Mesodermal cell (in vitro differentiated cells): ENCODE results near the gene GNB3.
A peak's percentile ranks its signal among the peaks of the same experiment; 100 is the strongest.

Experiments
- H3K27ac ChIP-seq: 2 replicates; pipeline ENCODE4 v1.7.0; 2013; ENCODE audit warnings: mild to moderate bottlenecking, low read depth, low read length, moderate library complexity; ENCODE audit not compliant: severe bottlenecking
- H3K36me3 ChIP-seq: 2 replicates; pipeline ENCODE4 v1.7.1; 2013; ENCODE audit warnings: mild to moderate bottlenecking, low read length, moderate library complexity; ENCODE audit not compliant: control insufficient read depth, insufficient read depth
- H3K4me1 ChIP-seq: one replicate; pipeline ENCODE4 v1.7.1; 2013; ENCODE audit warnings: mild to moderate bottlenecking, low read length; ENCODE audit not compliant: insufficient read depth, control insufficient read depth, poor library complexity, severe bottlenecking
- H3K4me3 ChIP-seq: 2 replicates; pipeline ENCODE4 v1.7.0; 2013; ENCODE audit warnings: low read length, control low read depth, mild to moderate bottlenecking; ENCODE audit not compliant: insufficient read depth, poor library complexity, severe bottlenecking; ENCODE audit errors: extremely low read depth
- H3K9me3 ChIP-seq: 2 replicates; pipeline ENCODE4 v1.7.1; 2013; ENCODE audit warnings: mild to moderate bottlenecking, low read length, moderate library complexity; ENCODE audit not compliant: control insufficient read depth
- WGBS, 2 experiments: methylation state at CpG; one replicate each; pipeline ENCODE4 v1.1.5; 2013; ENCODE audit warnings: missing lambda C conversion rate in 2 of 2; ENCODE audit not compliant: insufficient coverage in 2 of 2; 5-methylcytosine and 5-hydroxymethylcytosine counted together

GNB3 gene

DNA sequence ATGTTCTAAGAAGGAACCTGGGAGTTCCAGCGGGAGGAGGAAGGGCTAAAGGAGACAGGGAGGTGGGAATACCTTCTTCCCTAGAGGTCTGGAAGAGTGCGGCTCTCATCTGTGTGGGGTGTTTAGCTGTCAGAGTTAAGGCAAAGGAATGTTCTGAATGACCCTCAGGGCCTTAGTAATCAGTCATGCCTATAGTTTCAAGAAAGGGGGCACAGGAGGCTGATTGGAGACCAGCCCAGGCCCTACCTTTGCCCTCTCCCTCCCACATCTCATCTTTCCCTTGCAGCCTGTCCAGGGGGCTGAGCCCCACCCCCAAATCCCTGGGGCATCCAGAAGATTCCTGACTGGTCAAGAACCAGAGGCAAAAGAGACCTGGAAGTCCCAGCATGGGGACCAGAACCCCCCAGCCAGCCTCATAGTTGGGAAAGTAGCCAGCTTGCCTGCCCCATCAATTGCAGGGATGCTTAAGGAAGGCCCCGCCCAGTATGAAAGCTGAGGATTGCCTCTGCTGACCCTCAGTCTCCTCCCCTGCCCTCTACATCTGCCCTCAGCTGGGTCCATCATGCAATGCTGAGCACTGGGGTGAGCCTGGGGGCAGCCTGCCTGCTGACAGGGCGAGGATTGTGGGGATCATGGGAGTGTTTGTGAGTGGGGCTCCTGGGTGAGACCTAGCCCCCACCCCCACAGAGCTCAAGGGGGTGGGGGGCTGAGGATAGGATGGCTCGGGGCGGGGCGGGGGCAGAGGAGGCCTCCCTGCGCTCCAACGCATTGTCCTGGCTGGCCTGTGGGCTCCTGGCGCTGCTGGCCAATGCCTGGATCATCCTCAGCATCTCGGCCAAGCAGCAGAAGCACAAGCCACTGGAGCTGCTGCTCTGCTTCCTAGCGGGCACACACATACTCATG, 17.3 kb upstream of the GNB3 start:
- H3K4me3 ChIP-seq: no peak overlapping the region
- H3K36me3 ChIP-seq: peaks cover 14% of the 10 kb centered on the region
- 80 to 81% methylated on average over 5 to 11 of the region's 12 CpGs for WGBS, 2 experiments
- peaks cover 44% of the 10 kb centered on the region for H3K4me1 ChIP-seq
- no peaks in the 10 kb centered on the region for H3K9me3 ChIP-seq
- no peak overlapping the region for H3K27ac ChIP-seq

DNA sequence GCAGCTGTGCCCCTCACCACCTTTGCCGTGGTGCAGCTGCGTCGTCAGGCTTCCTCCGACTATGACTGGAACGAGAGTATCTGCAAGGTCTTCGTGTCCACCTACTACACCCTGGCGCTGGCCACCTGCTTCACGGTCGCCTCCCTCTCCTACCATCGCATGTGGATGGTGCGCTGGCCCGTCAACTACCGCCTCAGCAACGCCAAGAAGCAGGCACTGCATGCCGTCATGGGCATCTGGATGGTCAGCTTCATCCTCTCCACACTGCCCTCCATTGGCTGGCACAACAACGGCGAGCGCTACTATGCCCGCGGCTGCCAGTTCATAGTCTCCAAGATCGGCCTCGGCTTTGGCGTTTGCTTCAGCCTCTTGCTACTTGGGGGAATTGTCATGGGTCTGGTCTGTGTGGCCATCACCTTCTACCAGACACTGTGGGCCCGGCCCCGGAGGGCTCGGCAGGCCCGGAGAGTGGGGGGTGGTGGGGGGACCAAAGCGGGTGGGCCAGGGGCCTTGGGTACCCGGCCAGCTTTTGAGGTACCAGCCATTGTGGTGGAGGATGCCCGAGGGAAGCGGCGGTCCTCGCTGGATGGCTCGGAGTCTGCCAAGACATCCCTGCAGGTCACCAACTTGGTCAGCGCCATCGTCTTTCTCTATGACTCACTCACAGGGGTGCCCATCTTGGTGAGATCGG, 16.5 kb upstream of the GNB3 start:
- peaks cover 38% of the 10 kb centered on the region for H3K4me1 ChIP-seq
- no peak overlapping the region for H3K4me3 ChIP-seq
- peaks cover 14% of the 10 kb centered on the region for H3K36me3 ChIP-seq
- 97% methylated on average over 27 to 29 of the region's 37 CpGs for WGBS, 2 experiments
- no peaks in the 10 kb centered on the region for H3K9me3 ChIP-seq
- no peak overlapping the region for H3K27ac ChIP-seq

DNA sequence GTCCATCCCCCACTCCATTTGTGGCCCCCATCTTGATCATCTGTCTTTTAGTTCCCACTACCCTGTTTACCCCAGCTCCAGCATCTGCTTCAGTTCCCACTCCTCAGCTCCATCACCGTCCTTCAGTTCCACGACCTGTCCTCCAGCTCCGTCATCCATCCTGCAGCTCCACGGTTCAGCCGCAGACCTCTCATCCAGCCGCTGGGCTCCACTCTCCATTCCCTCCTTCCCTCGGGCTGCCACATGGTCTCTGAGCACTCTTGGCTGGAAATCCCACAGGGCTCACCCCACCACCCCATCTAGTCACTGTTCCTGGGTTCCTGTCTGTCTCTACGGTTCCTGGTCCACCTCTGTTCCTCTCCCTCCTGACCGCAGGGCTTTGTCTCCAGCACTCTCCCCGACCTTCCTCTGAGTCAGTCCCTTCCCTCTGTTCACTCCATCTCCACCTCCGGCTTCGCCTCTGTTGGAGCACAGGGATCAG, 15.8 kb upstream of the GNB3 start:
- peaks cover 36% of the 10 kb centered on the region for H3K4me1 ChIP-seq
- peaks cover 14% of the 10 kb centered on the region for H3K36me3 ChIP-seq
- H3K9me3 ChIP-seq: no peaks in the 10 kb centered on the region
- H3K27ac ChIP-seq: no peak overlapping the region
- WGBS, 2 experiments: 58 to 64% methylated on average over 11 to 12 of the region's 12 CpGs
- H3K4me3 ChIP-seq: no peak overlapping the region

DNA sequence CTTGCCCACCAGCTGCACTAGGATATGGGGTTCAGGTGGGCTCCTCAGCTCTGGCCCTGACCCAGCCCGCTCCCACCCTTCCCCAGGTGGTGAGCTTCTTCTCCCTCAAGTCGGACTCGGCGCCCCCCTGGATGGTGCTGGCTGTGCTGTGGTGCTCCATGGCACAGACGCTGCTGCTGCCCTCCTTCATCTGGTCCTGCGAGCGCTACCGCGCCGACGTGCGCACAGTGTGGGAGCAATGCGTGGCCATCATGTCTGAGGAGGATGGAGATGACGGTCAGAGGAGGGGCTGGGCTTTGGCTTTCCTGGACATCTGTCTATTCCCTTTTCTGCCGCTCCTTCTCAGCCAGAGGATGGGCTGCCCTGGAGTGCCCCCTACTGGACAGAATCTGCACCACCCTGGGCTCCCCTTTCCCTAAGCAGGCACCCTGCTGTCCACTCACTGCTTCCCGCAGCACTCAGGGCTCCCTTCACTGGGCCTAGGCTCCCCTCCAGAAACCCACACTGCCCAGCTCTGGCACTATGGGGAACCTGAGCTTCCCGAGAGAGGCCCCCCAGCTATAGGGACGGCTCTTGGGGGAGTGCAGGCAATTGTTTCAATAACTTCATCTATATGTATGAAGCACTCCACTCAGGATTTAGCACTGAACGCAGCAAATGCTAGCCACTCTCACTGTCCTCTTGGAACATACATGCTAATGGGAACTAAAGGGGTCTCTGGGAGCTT, 15.2 kb upstream of the GNB3 start:
- H3K36me3 ChIP-seq: peaks cover 20% of the 10 kb centered on the region
- 18 to 41% methylated on average over 7 to 16 of the region's 19 CpGs for WGBS, 2 experiments
- peaks cover 34% of the 10 kb centered on the region for H3K4me1 ChIP-seq
- no peaks in the 10 kb centered on the region for H3K9me3 ChIP-seq
- no peak overlapping the region for H3K27ac ChIP-seq
- no peak overlapping the region for H3K4me3 ChIP-seq

DNA sequence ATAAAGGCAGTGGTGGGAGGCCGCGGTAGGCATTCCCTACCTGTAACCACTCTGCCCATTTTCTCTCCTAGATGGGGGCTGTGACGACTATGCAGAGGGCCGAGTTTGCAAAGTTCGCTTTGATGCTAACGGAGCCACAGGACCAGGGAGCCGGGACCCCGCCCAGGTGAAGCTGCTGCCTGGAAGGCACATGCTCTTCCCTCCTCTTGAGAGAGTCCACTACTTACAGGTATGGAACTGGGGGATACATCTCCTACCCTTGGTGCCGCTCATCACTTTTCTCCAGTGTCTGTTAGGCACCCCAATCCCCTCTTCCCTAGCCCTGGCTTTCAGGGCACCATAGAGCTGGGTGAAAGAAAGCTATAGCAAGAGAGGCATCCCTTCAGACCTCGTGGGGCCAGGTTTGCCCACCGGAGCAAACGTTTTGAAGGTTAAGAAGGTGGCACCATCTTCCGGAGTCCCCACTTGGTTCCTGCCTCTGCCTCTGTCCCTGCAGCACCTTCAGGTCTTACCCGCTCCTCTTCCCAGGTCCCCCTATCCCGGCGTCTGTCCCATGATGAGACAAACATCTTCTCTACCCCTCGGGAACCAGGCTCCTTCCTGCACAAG, 14.5 kb upstream of the GNB3 start:
- no peak overlapping the region for H3K27ac ChIP-seq
- WGBS, 2 experiments: 85 to 91% methylated on average over 15 of the region's 17 CpGs
- H3K4me3 ChIP-seq: no peak overlapping the region
- H3K9me3 ChIP-seq: no peaks in the 10 kb centered on the region
- peaks cover 27% of the 10 kb centered on the region for H3K4me1 ChIP-seq
- peaks cover 27% of the 10 kb centered on the region for H3K36me3 ChIP-seq

DNA sequence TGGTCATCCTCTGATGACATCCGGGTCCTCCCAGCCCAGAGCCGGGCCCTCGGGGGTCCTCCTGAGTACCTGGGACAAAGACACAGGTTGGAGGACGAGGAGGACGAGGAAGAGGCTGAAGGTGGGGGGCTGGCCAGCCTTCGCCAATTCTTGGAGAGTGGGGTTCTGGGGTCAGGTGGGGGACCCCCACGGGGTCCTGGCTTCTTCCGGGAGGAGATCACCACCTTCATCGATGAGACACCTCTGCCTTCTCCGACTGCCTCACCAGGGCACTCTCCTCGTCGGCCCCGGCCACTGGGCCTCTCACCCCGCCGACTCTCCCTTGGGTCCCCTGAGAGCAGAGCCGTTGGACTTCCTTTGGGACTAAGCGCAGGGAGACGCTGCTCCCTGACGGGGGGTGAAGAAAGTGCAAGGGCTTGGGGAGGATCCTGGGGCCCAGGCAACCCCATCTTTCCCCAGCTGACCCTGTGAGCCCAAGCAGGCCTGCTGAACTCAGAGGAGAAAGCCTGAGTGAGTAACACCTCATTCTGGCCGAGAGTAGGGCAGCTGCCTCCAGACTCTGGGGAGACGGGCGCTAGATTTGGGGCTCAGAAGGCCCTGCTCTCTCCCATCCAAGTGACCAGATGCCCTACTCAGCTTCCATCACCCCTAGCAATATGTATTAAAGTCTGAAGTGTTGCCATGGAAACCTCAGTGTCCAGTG, 13.8 kb upstream of the GNB3 start:
- Histone ChIP-seq H3K4me3 (no peak overlapping the region), H3K27ac (peak overlapping the region; percentile 50), H3K4me1 (peaks cover 27% of the 10 kb centered on the region), H3K9me3 (no peaks in the 10 kb centered on the region), H3K36me3 (peaks cover 33% of the 10 kb centered on the region)
- WGBS, 2 experiments: 83 to 84% methylated on average over 13 to 19 of the region's 22 CpGs

DNA sequence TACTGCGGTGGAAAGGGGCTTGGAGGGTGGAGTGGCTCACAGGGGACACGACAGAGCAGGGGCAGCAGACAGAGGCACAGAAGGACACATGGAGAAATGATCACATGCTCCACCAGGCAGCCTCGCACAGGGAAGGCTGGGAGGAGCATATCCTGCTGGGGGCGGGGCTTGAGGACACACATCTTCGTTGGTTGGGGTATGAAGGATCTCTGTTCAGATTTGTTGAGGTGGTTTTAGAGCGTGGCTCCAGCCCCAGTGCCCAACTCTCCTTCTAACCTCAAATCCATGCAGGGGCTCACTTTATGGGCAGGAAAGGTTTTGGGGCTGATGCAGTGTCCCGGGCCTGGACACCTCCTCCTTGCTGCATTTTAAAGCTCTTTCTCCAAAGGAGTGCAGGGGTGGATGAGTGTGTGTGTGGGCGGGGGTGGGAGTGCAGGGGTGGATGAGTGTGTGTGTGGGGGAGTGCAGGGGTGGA, 13.3 kb upstream of the GNB3 start:
- peak overlapping the region; percentile 50 for H3K27ac ChIP-seq
- H3K9me3 ChIP-seq: no peaks in the 10 kb centered on the region
- H3K4me1 ChIP-seq: peaks cover 22% of the 10 kb centered on the region
- peaks cover 38% of the 10 kb centered on the region for H3K36me3 ChIP-seq
- H3K4me3 ChIP-seq: no peak overlapping the region
- 5 to 9% methylated on average over 5 of the region's 8 CpGs for WGBS, 2 experiments

DNA sequence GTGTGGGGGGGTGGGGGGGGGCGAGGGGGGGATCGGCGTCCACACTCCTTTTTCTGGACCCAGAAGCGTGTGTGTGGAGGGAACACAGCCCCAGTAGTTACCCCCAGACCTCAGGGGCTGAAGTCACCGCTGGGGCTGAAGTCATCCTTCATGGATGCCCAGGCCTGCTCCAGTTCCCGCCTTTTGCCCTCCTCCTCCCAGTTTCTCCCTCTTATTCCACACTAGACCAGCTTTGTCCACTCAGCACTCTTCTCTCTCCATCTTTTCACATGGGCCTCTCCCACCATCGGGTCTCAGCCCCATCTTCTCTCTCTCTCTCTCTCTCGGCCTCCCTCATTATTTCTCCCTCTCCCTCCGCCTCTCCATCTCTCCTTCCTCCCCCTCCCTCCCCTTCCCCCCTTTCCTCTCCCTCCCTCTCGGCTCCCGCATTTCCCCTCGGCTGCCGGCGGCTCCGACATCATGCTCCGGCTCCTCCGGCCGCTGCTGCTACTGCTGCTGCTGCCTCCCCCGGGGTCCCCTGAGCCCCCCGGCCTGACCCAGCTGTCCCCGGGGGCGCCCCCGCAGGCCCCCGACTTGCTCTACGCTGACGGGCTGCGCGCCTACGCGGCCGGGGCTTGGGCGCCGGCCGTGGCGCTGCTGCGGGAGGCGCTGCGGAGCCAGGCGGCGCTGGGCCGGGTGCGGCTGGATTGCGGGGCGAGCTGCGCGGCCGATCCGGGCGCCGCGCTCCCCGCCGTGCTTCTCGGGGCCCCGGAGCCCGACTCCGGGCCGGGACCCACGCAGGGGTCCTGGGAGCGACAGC, 12.5 kb upstream of the GNB3 start, which contains the start of gene P3H3:
TSS of gene P3H3 (plus strand) at position 426 of the 799 bp plus-strand sequence. CDS start at position 460, 34 bp downstream.
- peaks cover 17% of the 10 kb centered on the region for H3K4me1 ChIP-seq
- H3K9me3 ChIP-seq: no peaks in the 10 kb centered on the region
- H3K27ac ChIP-seq: peak within 1 kb of the TSS; percentile 72
- WGBS, 2 experiments: 1 to 2% methylated on average over 23 to 50 of the region's 60 CpGs
- H3K36me3 ChIP-seq: peaks cover 43% of the 10 kb centered on the region
- peak within 1 kb of the TSS; percentile 99 for H3K4me3 ChIP-seq

DNA sequence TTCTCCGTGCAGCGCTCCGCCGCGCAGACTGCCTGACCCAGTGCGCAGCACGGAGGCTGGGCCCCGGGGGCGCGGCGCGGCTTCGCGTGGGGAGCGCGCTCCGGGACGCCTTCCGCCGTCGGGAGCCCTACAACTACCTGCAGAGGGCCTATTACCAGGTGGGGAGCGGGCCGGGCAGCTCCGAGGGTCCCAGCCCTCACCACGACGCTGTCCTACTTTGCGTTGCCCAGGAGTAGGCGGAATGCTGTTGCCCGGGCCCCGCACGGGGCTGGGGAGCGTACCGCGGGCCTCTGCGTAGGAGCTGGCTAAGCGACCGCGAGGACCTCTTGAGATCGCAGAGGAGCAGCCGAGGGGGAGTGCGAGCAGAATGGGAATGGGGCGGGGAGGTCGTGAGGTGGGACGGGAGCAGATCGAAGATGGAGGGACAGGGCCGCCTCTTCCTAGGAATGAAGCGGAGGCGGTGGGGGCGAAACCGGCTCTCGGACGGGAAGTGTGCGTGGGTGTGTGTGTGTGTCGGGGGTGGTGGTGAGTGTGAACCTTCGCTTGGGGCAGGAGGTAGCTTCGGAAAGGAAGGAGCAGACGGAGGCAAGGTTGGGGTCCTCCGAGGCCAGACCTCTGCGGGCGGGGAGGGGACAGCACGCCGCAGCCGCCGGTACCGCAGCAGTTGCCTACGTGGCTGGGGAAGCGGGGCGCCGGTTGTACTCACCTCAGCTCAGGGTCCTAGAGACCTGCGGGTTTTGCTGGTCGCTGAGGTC, 11.8 kb upstream of the GNB3 start:
- H3K9me3 ChIP-seq: no peaks in the 10 kb centered on the region
- WGBS, 2 experiments: 0 to 1% methylated on average over 60 to 66 of the region's 71 CpGs
- H3K4me3 ChIP-seq: peak overlapping the region; percentile 99
- peak overlapping the region; percentile 72 for H3K27ac ChIP-seq
- H3K36me3 ChIP-seq: peaks cover 51% of the 10 kb centered on the region
- peaks cover 16% of the 10 kb centered on the region for H3K4me1 ChIP-seq
